ENCODE measurements around the gene ITGA8.
"Not testable (repeated sequence)": the region's sequence is repeated elsewhere in the genome, so short reads cannot be mapped to it uniquely, and the experiment has no call there.

The ITGA8 gene

GRCh38 chr10:15557168-15557567, 162.6 kb downstream of the ITGA8 start:
- DNase-seq (ENCODE audit: low read depth), result not testable (repeated sequence)

- no peak for DNase-seq (ENCODE audit: low read depth)
These were observed 168.8 kb downstream of the ITGA8 start for GRCh38 chr10:15550950-15551349.

- no peak for DNase-seq (ENCODE audit: low read depth)
These were observed 171.4 kb downstream of the ITGA8 start for GRCh38 chr10:15548331-15548730.

- DNase-seq (ENCODE audit: low read depth), result no peak
These were observed 173.1 kb downstream of the ITGA8 start for GRCh38 chr10:15546606-15547005.

- DNase-seq (ENCODE audit: low read depth), result no peak
These were observed 173.8 kb downstream of the ITGA8 start for GRCh38 chr10:15545884-15546283.

- DNase-seq (ENCODE audit: low read depth), result no peak
These were observed 174.5 kb downstream of the ITGA8 start for GRCh38 chr10:15545266-15545665.

GRCh38 chr10:15543994-15544393, 175.7 kb downstream of the ITGA8 start:
- DNase-seq (ENCODE audit: low read depth), result no peak

GRCh38 chr10:15542817-15543216, 176.9 kb downstream of the ITGA8 start:
- DNase-seq (ENCODE audit: low read depth), result no peak

GRCh38 chr10:15541376-15541775, 178.3 kb downstream of the ITGA8 start:
- DNase-seq (ENCODE audit: low read depth), result no peak

GRCh38 chr10:15540727-15541126, 179.0 kb downstream of the ITGA8 start:
- no peak for DNase-seq (ENCODE audit: low read depth)

- DNase-seq (ENCODE audit: low read depth), result no peak
These were observed 180.5 kb downstream of the ITGA8 start for GRCh38 chr10:15539262-15539661.

- DNase-seq (ENCODE audit: low read depth), result not testable (repeated sequence)
These were observed 184.7 kb downstream of the ITGA8 start for GRCh38 chr10:15534928-15535538.

- no peak for DNase-seq (ENCODE audit: low read depth)
These were observed 187.6 kb downstream of the ITGA8 start for GRCh38 chr10:15531927-15532722.

GRCh38 chr10:15528859-15529239, 190.9 kb downstream of the ITGA8 start:
- DNase-seq (ENCODE audit: low read depth), result no peak

- DNase-seq (ENCODE audit: low read depth), result no peak
These were observed 193.0 kb downstream of the ITGA8 start for GRCh38 chr10:15526754-15527153.

GRCh38 chr10:15521328-15521903, 198.3 kb downstream of the ITGA8 start:
- no peak for DNase-seq (ENCODE audit: low read depth)

GRCh38 chr10:15518250-15518649, 201.5 kb downstream of the ITGA8 start:
- DNase-seq (ENCODE audit: low read depth), result no peak

- DNase-seq (ENCODE audit: low read depth), result no peak
These were observed 203.3 kb downstream of the ITGA8 start for GRCh38 chr10:15516256-15517085.

- DNase-seq (ENCODE audit: low read depth), result no peak
These were observed 204.5 kb downstream of the ITGA8 start for GRCh38 chr10:15515202-15515601.

- no peak for DNase-seq (ENCODE audit: low read depth)
These were observed 208.8 kb downstream of the ITGA8 start for GRCh38 chr10:15510963-15511362.

- no peak for DNase-seq (ENCODE audit: low read depth)
These were observed 214.4 kb downstream of the ITGA8 start for GRCh38 chr10:15505329-15505728.

- no peak for DNase-seq (ENCODE audit: low read depth)
These were observed 215.5 kb downstream of the ITGA8 start for GRCh38 chr10:15504101-15504840.

Measured in activated gamma-delta T cell treated with anti-CD3 and anti-CD28 coated beads, Interleukin-2, amount 50 U/mL, for 16 hours (primary cell).